NCI-H2196 (cell line): Measurements from ENCODE around the gene WDR33.

ENCODE experiments used
- DNase-seq: peaks from one replicate; lab custom pipeline; 2025; ENCODE audit not compliant: unreplicated experiment; lab: John Stamatoyannopoulos, UW

The WDR33 gene

DNA sequence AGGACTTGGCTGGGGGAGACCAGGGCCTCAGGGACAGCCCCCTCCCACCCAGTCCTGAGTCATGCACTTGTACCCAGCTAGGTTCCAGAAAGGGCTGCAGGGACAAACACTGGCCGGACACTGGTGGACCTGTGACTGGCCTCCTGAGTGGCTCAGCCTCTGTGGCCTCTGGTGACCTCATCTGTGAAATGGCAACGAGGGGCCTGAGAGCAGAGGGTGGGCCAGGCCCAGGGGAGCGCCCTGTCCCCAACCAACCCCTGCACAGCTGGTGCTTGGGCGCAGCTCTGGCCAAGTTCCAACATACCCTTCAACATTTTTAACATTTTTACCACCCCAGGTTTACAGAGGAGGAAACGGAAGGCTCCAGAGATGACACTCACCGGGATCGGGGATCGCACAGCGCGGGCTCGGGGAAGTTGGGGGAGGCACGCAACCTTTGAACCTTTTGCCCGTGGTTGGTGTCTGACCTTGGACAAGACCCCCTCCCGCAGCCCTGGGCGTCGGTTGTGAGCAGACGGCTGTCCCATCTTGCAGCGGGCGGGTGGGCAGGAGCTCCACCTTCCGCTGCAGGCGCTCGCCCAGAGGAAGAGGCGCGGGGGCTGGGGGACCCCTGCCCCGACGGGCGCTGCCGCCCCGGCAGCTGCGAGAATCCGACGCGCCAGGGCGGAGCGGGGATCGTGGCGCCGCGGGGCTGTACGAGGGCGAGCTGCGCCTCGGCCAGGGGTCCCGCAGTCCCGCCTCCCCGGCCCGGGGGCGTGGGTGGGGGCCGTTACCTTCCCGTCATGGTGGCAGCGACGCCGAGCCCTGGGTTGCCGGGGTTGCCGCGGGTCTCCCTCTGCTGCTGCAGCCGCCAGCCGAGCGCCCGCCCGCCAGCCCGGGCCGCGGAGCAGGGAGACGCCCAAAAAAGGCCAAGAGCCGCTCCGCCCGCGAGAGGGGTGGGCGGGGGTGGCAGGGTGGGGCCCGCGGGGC is 136.4 kb downstream of the WDR33 start:
- no peak for DNase-seq

DNA sequence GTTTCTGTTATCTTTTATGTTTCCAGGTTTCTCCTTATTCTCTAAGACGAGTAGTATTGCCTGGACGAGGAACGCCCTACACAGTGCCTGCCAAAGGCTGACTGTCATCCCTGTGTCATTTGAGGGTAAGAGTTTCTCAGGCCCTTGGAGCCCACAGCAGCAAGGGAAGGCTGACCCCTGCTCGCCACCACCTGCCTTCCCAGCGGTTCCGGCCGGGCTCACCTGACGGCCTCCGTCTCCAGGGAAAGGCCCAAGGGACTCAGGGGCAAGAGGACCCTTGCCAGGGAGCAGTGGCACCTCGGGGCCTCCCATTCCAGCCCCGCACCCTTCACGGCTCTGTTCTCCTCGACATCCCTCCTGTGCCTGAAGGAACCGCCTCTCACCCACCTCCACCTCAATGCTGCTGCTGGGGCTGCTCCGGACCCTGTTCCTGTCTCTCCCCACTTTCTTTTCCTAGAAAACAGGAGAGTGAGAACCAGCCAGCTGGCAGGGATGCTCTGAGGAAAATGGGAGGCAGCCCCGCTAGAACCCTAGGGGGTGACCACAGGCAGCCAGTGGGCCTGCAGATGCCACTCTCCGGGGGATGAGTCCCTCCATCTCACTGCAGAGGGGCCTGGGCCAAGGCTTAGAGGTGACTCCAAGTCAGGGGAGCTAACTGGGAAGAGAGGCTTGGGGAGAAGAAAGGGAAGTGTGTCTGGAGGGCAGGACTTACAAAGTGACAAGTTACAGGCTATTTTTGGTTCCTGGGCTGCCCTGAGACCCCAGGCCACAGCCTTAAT is 137.5 kb downstream of the WDR33 start:
- DNase-seq: no peak

DNA sequence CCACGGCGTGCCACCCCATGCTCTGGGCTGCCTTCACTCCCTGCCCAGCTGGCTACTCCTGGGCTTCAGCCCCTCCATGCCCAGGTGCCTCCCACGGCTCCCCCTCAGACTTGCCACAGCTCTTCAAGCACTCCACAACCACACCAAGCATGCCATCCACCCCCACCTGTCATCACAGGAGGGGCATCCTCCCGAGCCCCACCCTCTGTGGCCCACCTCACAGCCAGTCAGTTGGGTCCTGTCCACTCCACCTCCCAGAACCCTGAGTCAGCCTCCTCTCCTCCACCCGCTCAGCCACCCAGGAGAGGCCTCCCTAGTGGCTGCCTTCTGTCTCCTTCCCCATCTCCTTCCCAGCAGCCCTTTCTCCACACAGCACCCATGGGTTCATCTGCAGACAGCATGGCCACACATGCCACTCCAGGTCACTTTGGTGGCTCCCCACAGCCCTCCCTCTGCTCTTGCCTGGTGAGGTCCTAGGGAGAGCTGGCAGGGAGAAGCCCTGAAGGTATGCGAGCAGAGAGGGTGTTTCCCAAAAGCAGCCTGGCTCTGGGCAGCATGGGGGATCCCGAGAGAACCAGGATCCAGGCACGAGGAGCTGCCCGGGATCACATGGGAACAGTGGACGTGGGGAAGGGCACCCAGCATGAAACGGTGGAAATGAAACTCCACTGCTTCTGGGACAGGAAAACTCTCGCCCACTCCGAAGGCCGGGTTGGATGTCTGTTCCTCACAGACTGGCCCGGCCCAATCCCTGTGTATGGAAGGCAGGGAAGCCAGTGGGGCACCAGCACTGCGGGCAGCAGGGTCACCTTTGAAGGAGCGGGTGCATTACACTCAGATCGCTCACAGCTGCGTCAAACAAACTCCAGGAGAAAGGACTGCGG is 138.4 kb downstream of the WDR33 start:
- no peak for DNase-seq

DNA sequence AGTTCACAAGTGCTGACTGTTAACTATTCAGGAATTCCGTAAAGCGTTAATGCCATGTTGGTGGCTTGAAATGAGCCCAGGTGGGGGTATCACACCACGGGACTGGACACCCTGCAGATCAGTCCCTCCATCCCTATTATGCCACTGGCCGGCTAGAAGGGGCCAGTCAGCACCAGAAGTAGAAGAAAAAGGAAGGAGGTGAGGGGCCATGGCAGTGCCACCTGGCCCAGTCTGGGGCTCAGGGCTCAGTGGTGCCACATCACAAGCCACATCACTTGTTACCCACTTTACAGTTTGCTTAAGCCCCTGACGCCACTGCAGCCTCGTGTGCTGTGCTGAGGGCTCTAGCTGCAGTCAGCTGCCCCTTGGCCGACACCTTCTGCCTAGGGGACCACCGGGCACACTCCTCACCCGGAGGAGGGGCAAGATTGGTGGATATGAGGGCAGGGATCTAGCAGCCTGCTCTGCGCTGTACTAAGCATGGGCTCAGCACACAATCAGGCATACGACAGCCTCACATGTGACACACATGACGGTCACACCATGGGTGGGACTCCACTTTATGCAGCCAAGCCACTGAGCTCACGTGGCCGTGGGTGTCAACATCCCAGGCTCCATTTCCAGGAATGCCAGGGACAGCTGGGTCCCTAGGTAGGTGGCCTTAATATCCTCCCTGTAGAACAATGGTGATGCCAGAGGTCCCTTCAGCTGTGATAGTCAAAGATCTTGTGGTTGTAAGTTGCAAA is 139.2 kb downstream of the WDR33 start:
- no peak for DNase-seq

DNA sequence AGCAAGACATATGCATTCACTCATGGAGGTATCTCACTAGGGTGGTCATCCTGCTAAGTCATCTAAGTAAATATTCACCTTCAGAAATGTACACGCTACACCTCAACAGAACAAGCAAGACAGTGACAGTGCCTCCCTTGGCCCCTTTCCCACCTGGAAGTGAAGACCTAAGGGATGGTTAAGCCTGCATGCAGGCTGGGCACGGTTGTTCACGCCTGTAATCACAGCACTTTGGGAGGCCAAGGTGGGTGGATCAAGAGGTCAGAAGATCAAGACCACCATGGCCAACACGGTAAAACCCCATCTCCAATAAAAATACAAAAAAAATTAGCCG is 140.0 kb downstream of the WDR33 start:
- no peak for DNase-seq

DNA sequence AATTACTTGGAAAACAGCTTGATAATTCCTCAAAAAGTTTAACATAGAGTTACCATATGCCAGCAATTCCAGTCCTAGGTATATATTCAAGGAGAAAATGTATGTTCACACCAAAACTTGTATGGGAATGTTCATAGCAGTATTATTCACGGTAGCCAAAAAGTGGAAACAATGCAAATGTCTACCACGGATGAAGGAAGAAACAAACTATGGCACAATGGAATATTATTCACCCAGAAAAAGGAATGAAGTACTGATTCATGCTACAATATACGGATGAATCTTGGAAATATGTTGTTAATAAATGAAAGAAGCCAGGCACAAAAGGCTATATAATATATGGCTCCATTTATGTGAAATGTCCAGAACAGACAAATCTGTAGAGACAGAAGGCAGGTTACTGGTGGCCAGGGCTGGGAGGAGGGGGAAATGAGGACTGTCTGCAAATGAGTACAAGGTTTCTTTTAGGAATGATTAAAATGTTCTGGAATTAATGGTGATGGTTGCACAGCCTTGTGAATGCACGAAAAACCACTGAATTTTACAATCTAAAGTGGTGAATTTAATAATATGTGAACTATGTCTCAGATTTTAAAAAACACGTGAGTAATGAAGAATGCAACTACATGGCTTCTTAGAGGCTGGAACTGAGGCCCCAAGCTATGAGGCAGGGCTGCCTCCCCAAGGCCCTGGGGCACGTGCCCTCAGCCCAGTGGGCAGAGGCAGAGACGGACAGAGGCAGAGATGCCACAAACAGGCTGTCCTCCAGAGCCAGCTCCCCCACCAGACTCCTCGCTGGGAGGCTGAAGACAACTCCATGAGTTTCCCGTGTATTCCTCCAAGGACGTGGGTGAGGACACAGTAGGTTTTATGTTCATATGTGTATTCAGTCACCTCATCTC is 140.7 kb downstream of the WDR33 start:
- no peak for DNase-seq

DNA sequence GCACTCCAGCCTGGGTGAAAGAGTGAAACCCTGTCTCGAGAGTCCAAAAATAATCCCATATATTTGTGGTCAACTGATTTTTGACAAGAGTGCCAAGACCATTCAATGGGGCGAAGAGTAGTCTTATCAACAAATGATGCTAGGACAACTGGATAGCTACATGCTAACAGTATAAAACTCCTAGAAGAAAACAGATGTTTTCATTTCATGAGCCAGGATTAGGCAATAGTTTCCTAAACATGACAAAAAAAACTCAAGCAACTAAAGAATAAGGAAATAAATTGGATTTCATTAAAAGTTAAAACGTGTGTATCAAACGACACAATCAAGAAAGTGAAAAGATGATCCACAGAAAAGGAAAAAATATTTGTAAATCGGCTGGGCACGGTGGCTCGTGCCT is 141.9 kb downstream of the WDR33 start:
- no peak for DNase-seq

DNA sequence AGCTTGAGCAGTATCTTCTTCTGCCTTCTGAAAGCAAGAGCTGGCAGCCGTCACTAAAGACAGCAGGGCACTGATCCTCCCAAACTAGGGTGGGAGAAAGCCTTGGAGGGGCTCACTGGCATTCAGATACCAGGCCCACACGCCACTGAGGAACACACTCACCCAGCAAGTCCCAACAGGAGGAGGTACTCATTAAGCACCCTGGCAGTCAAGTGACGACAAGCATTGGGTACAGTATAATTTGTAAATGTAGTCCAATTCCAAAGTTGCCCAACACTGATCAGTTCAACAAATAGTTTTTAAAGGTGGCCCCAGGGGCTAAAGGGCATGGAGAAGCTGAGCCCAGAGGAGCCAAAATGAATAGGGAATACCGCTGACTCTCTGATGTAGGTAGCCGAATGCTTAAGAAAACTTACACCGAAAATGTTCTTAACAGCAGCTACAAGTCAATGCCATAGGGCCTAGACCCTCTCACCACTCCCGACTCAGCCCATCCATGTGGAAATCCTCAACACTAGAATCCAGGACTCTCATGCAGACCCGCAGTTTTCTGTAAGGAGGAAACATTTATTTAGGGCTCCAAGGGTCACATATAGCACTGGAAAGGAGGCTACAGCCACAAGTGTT is 145.6 kb downstream of the WDR33 start:
- no peak for DNase-seq

DNA sequence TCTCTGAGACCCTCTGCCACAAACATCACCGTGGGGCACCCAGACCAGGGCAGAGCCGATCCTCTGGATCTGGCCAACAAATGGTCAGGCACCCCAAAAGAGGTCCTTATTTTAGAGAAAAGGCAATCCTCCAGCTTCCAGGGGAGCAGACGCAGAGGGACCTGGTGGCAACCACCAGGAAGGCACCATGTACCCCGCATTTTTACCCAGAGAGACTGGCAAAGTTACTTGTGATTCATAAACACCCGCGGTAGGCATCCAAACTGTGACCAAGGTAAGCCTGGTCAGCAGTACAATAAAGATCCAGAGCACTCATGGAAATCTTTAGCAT is 146.1 kb downstream of the WDR33 start:
- DNase-seq: no peak

DNA sequence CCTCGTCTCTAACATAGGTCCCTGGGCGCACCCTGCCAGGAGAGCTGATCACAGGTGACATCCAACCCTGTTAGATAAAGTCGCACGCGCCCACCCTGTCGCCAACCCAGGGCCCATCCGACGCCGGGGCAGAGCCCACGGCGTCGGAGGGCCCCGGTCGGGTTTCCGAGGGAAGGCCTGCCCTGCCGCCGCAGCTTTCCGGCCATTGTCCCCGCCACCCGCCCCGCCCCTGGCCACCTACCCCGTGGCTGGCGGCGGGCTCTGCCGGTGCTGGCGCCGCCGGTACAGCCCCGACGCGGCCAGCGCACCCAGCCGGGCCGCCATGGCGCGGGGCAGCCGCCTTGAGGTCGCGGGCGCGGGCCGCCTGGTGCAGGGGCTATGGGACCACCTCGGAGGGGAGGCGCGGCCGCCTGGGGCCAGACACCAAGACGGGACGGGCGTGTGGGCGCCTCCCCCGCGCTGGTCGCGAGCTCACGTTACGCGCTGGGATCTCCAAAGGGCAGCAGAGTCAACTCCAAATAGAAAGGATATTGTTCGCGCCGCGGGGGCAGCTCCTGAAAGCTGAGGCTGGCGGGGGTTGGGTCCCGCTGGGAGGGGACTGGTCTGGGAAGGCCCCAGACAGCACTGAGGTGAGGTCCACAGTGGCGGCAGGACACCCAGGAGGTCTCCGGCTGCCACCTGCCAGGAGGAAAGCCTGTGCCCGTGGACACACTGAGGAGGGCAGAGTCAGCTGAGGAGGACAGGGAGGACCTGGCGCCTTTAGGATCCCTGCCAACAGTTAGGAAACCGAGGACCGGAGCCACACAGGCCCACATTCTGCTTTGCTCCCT is 146.7 kb downstream of the WDR33 start:
- no peak for DNase-seq

DNA sequence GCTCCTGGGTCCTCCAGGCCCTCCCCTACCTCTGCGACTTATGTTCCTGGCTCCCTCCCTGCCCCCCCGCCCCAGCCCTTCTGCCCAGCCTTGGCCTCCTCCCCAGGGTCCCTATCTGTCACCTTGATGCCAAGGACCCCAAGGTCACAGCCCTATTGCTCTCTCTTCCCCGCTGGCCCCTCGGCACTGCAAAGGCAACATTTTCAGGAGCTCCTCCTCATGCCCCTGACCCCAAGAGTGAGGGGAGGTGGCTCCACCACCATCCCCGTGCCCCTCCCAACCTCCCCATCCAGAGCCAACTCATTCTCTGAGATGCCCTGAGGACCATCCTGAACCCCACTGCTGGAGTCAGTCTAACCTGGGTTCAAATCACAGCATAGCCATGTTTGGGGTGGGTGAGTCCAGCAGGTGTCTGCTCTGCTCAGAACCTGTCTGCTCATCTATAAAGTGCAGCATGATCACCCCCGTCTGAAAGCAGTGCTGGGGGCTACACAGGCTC is 147.4 kb downstream of the WDR33 start:
- no peak for DNase-seq

DNA sequence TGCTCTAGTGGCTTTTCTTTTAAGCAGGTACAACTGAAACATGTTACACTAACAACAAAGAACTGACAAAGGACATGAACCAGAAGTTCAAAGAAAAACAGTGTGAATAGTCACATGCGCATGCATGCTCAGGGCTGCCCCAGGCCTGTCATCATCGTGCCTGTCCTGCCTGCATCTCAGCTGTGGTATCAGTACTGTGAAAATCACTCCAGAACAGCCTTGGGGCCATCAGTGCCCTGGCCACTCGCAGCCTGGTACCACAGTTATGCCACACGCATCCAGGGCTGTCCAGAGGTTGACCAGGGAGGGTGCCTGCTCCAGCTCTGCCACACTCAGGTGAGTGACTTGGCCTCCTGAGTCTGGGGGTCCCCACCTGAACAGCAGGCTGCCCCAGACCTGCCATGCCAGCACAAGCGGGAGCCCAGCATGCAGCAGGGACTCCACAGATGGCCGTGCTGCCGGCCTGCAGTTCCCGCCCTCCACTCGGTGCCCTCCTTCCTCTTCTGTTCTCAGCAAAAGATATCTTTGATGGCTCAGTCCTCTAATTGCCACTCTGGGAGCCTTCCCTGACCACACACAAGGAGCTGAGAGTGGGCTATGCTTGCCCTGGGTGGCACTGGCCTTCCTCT is 147.9 kb downstream of the WDR33 start:
- DNase-seq: no peak

DNA sequence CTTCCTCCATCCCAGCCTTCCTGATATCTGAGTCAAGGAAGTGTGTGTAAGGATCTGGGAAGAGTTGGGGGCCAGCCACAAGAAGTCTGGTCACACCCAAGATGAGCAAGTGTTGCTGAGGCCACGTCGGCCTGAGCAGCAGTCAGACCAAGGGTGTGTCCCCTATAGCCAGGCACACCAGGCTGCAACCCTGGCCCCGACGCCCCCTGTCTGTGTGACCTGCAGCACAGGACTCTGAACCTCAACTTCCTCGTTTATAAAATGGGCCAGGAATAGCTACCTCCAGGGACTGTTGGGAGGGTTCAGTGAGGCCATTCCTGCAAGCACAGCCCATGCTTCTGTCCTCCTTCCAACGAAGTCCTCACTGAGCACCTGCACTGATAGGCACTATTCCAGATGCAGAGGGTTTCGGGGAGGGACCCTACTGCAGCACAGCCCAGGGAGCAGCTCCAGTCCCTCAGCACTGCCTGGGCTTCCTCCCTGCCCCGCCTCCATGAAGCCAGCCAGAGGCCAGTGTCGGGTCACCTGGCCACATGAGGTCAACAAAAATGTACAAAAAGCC is 148.9 kb downstream of the WDR33 start:
- DNase-seq: no peak

DNA sequence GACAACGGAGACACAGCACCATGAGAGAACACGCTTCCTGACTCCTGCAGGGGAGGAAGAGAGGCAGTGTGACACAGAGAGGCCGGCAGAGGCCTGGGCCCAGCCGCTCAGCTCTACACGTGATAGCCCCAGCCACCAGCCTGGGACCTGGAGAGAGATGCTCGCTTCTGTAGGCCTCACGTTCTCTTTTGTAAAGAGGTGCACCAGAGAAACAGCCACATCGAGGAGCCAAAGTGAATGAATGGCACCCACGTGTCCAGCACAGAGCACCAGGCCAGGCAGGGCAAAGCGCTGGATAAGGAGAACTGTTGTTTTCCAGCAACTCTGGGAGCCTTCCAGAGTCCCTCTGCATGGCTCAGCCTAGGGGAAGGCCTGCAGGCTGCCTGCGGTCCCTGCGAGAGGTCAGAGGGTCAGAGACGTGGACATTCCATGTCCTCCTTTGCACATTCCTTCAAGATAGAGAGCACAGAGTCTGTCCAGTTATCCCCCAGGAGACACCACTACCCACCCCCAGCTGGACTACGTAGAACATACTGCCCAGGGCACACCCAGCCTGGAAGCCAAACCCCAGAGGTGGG is 149.8 kb downstream of the WDR33 start:
- no peak for DNase-seq

DNA sequence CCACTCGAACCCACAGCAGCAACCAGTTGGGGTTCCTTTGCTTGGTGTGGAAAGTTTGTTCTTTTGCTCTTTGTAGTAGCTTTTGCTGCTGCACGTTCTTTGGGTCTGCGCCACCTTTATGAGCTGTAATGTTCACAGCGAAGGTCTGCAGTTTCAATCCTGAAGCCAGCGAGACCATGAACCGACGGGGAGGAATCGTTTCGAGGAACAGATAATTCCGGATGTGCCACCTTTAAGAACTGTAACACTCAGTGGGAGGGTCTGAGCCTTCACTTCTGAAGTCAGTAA is 150.7 kb downstream of the WDR33 start:
- DNase-seq: no peak

DNA sequence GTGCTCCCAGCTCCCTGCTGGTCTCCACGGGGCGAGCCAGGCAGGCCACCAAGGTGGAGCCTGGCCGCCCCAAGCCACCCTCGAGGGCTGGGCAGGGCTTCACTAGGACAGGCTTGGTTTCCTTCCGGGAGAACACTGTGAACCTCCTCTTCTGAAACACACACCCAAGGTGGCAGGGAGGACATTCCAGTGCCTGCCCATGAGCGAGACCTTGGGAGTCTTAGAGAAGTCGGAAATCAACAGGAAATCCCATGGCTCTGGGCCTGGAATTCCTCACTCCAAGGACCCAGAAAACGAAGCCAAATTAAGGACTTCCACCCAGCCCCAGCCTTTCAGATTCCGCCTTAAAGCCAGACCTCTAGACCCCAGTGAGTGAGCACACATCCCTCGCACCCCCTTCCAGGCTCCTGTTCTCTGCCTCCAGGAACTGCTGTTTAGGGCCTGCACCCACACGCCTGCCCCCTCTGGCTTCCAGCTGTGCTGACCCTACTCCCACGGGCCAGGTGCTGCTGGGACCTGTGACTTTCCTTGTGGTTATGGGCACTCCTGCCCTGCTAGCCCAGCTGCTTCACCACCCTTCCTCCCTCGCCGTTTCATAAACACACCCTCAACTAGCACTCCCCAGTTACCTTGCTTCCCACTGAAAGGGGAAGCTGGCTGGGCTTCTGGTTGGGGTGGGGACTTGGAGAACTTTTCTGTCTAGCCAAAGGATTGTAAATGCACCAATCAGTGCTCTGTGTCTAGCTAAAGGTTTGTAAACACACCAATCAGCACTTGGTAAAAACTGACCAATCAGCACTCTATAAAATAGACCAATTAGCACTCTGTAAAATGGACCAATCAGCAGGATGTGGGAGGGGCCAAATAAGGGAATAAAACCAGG is 151.3 kb downstream of the WDR33 start:
- no peak for DNase-seq
